Tibial artery (tissue), 4 donors: ENCODE results near the gene RIN3.
A peak's percentile ranks its signal among the peaks of the same experiment; 100 is the strongest.

Experiments used
- DNase-seq, 2 donors: peaks; one replicate each; pipeline ENCODE4 v3.0.0-alpha.2; 2019
- H3K27ac ChIP-seq, 2 donors: fragments of 200-600 bp; sonication (generic) in 1 of 2; 1 replicate in 1 of 2; 2 replicates in 1 of 2; pipeline ENCODE4 v1.5.1; 2018 to 2019; ENCODE audit warnings: mild to moderate bottlenecking in 1 of 2
- H3K27me3 ChIP-seq, 2 donors: fragments of 200-600 bp; sonication (generic) in 1 of 2; one replicate each; pipeline versions ENCODE4 v1.5.1 to v1.6.0; 2016 to 2019
- H3K36me3 ChIP-seq, 3 donors: fragments of 200-600 bp; sonication (generic) in 2 of 3; one replicate each; pipeline ENCODE4 v1.5.1; 2016 to 2019; ENCODE audit warnings: mild to moderate bottlenecking in 2 of 3
- H3K4me1 ChIP-seq, 4 donors: fragments of 200-600 bp; sonication (generic) in 2 of 4; 1 replicate in 3 of 4; 2 replicates in 1 of 4; pipeline ENCODE4 v1.5.1; 2016 to 2019
- H3K4me3 ChIP-seq, 2 donors: fragments of 200-600 bp; sonication (generic) in 1 of 2; 1 replicate in 1 of 2; 2 replicates in 1 of 2; pipeline ENCODE4 v1.5.1; 2018 to 2019; ENCODE audit warnings: mild to moderate bottlenecking in 2 of 2
- H3K9me3 ChIP-seq, 3 donors: fragments of 200-600 bp; sonication (generic) in 1 of 3; one replicate each; pipeline ENCODE4 v1.5.1; 2016 to 2019
- intact Hi-C: fragments of 100-400 bp; cut with DNase I; formaldehyde crosslinking; loops from one replicate; pipeline ENCODE4 v1.15.0; 2023; ENCODE audit warnings: low total_unique reads
- TF ChIP-seq, protein P1 (sequence below), 2 experiments: fragments of 200-600 bp in 1 of 2; fragments of 450-650 bp in 1 of 2; IDR thresholded peaks; one replicate each; pipeline ENCODE4 v1.5.1; 2017 to 2019; ENCODE audit warnings: antibody characterized with exemption in 2 of 2, mild to moderate bottlenecking in 1 of 2, moderate library complexity in 1 of 2

Gene RIN3

DNA sequence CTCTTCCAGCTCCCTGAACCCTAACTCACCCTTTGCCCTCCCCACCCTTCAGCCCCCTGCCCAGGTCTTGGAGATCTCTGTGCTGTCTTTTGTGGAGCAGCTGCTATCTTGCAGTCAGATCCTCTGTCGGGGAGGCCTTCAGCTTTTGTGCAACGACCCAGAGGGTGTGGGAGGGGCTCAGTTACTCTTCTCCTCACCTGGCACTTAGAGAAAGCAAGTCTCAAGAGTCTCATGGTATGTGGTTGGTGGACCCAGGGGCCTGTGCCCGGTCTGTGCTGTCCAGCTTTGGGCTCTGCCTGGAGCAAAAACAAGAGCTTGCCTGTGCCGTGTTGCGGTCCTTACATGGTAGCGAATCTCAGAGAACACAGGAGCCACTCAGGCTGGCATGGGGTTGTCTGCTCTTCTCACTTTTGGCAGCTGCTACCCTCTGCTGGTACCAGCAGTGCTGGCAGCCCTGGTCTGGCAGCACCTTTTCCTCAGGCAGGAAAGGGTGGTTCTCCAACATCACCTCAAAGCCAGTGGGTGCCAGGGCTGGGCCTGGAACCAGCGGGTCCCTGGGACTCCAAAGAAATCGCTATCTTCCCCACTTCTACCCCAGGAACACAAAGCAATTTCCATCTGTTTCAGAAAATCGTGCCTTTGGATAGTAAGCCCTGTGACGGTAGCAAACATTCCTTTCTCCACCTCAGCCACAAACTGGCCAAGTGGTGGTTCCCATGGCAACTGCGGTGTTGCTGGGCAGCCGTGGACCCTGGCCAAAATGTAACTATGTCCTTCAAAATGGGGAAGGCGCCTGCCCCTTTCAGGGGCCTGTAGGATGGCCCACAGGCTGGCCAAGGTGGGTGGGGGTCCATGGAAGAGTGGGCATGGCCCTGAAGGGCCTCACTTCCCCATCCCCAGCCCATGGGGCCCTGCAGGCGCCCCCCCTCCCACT lies 90.0 kb downstream of the RIN3 start:
- intact Hi-C loops: loop anchor here (2.0 to 10.0 kb wide), 3 partner anchors 43 to 481 kb away; partner anchors contain the start of genes CPSF2, NDUFB1 and RIN3
- H3K27ac ChIP-seq: peak overlapping the region; percentile 77 to 85
- no peaks in the 10 kb centered on the region for H3K36me3 ChIP-seq
- peak; percentile 51 to 89 for DNase-seq
- no peaks in the 10 kb centered on the region for H3K9me3 ChIP-seq
- TF ChIP-seq, protein P1, sequence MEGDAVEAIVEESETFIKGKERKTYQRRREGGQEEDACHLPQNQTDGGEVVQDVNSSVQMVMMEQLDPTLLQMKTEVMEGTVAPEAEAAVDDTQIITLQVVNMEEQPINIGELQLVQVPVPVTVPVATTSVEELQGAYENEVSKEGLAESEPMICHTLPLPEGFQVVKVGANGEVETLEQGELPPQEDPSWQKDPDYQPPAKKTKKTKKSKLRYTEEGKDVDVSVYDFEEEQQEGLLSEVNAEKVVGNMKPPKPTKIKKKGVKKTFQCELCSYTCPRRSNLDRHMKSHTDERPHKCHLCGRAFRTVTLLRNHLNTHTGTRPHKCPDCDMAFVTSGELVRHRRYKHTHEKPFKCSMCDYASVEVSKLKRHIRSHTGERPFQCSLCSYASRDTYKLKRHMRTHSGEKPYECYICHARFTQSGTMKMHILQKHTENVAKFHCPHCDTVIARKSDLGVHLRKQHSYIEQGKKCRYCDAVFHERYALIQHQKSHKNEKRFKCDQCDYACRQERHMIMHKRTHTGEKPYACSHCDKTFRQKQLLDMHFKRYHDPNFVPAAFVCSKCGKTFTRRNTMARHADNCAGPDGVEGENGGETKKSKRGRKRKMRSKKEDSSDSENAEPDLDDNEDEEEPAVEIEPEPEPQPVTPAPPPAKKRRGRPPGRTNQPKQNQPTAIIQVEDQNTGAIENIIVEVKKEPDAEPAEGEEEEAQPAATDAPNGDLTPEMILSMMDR (IDR thresholded peaks at IDR 0.05): peak; percentile 60 to 64
- H3K4me1 ChIP-seq: peaks cover 0 to 45% (median 30%) of the 10 kb centered on the region in 4 donors
- H3K4me3 ChIP-seq: no peak overlapping the region
- H3K27me3 ChIP-seq: no peaks in the 10 kb centered on the region

DNA sequence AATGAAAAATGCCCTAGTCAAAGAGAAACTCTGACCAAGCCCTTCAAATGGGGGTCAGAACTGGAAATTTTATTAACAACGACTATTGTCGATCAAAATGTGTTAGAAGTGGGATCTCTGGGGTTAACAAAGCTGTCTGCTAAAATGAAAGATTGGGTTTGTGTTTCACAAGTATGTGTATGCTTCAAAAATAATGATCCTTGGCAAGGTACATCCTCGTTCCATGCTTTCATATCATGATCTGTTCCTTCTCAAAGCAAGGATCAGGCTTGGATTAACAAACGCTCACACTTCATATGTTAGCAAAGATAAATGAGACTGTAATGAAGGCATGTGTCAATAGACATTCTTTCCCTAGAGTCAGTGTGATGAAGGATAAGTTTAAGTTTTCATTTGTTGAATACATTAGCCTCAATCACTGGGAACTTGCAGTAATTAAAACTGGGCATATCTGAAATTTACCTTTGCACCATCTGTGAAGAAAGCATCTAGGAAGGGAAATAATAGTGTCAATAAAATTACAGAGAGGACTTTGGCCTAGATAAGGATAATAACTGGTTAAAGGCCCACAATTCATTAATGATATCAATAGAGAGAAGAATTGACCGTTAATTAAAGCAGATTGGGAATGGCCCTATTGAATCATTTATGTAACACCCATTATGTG lies 91.8 kb downstream of the RIN3 start:
- no peaks in the 10 kb centered on the region for H3K27me3 ChIP-seq
- DNase-seq: no peak
- no peaks in the 10 kb centered on the region for H3K36me3 ChIP-seq
- no peaks in the 10 kb centered on the region for H3K9me3 ChIP-seq
- H3K4me1 ChIP-seq: peaks cover 0 to 41% (median 27%) of the 10 kb centered on the region in 4 donors
- TF ChIP-seq, protein P1 (IDR thresholded peaks at IDR 0.05): no peak
- no peak overlapping the region for H3K27ac ChIP-seq
- H3K4me3 ChIP-seq: no peak overlapping the region
- intact Hi-C loops: loop anchor here (10.0 kb wide), 1 partner anchor 91 kb away; the partner anchor contains the start of gene RIN3

DNA sequence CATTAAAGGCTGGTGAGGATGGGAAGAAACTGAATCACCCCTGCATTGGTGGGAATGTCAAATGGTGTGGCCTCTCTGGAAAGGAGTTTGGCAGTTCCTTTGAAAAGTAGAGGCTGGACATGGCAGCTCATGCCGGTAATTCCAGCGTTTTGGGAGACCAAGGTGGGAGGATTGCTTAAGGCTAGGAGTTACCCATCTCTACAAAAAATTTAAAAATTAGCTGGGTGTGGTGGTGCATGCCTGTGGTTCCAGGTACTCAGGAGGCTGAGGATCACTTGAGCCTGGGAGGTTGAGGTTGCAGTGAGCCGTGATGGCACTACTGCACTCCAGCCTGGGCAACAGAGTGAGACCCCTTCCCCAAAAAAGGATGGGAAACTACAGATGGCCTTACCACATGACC lies 93.7 kb downstream of the RIN3 start:
- Histone ChIP-seq H3K27ac (no peak overlapping the region), H3K27me3 (no peaks in the 10 kb centered on the region), H3K9me3 (no peaks in the 10 kb centered on the region), H3K4me3 (no peak overlapping the region), H3K36me3 (no peaks in the 10 kb centered on the region), H3K4me1 (peaks cover 0 to 34% (median 24%) of the 10 kb centered on the region in 4 donors)
- TF ChIP-seq, protein P1 (IDR thresholded peaks at IDR 0.05): no peak
- DNase-seq: no peak
- intact Hi-C loops: loop anchor here (10.0 kb wide), 1 partner anchor 92 kb away; the partner anchor contains the start of gene RIN3

DNA sequence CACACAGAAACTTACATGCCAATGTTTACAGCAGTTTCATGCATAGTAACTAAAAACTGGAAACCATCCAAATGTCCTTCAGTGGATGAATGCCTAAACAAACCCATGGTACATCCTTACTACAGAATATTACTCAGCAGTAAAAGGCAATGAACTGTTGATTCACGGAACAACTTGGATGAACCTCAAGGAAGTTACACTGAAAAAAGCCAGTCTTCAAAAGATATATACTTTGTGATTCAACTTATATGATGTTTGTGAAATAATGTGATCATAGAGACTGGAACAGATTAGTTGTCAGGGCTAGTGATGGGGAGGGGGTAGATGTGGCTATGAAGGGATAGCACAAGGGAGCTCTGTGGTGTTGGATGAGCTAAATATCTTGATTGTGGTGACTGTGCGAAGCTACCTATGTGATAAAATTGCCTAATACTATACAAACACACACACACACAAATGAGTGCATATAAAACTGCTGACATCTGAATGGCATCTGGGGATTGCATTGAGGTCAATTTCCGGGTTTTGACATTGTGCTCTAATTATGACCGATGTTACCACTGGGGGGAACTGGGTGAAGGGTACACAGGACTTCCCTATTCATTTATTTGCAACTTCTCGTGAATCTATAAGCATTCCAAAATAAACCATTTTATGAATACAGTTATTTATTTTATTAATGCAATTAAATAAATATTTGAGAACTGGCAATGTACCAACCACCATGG lies 94.3 kb downstream of the RIN3 start:
- no peaks in the 10 kb centered on the region for H3K9me3 ChIP-seq
- no peaks in the 10 kb centered on the region for H3K36me3 ChIP-seq
- H3K27ac ChIP-seq: no peak overlapping the region
- DNase-seq: no peak
- peaks cover 0 to 27% (median 20%) of the 10 kb centered on the region in 4 donors for H3K4me1 ChIP-seq
- no peaks in the 10 kb centered on the region for H3K27me3 ChIP-seq
- TF ChIP-seq, protein P1 (IDR thresholded peaks at IDR 0.05): no peak
- intact Hi-C loops: loop anchor here (10.0 kb wide), 1 partner anchor 93 kb away; the partner anchor contains the start of gene RIN3
- no peak overlapping the region for H3K4me3 ChIP-seq

DNA sequence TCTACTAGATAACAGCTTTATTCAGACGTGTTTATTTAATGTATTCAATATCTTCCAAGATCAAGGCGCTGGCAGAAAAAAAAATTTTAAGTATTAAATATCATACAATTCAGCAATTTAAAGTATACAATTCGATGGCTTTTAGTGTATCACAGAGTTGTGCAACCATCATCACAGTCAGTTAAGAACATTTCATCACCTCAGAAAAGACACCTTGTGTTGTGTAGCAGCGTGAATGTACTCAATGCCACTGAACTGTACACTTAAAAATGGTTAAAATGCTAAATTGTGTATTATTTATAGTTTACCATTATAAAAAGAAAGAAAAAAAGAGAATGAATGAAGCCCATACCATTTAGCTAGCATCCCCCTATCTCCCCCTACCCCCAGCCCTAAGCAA lies 96.4 kb downstream of the RIN3 start:
- no peaks in the 10 kb centered on the region for H3K36me3 ChIP-seq
- peaks cover 0 to 12% (median 7%) of the 10 kb centered on the region in 4 donors for H3K4me1 ChIP-seq
- no peak overlapping the region for H3K4me3 ChIP-seq
- intact Hi-C loops: loop anchor here (10.0 kb wide), 2 partner anchors 75 to 95 kb away; partner anchors contain the start of gene RIN3
- TF ChIP-seq, protein P1 (IDR thresholded peaks at IDR 0.05): no peak
- no peak overlapping the region for H3K27ac ChIP-seq
- no peaks in the 10 kb centered on the region for H3K27me3 ChIP-seq
- no peak for DNase-seq
- no peaks in the 10 kb centered on the region for H3K9me3 ChIP-seq
